ENCODE results near the gene OGFOD2.

The OGFOD2 gene

GRCh38 chr12:122977153-122977552 is 2.1 kb downstream of the OGFOD2 start:
- no peak for DNase-seq (ENCODE audit: low read depth)
- TF ChIP-seq CTCF (conservative IDR thresholded peaks at IDR 0.05; ENCODE audit: control insufficient read depth, insufficient read depth, low read depth, low read length) = no peak
- no peak overlapping the region for H3K4me3 ChIP-seq (ENCODE audit: control insufficient read depth, low read depth, low read length)

- no peak for TF ChIP-seq CTCF (conservative IDR thresholded peaks at IDR 0.05; ENCODE audit: control insufficient read depth, insufficient read depth, low read depth, low read length)
- DNase-seq (ENCODE audit: low read depth) = no peak
- no peak overlapping the region for H3K4me3 ChIP-seq (ENCODE audit: control insufficient read depth, low read depth, low read length)
Measured at GRCh38 chr12:122977655-122978392, 2.8 kb downstream of the OGFOD2 start.

GRCh38 chr12:122978507-122978955 is 3.5 kb downstream of the OGFOD2 start:
- no peak for TF ChIP-seq CTCF (conservative IDR thresholded peaks at IDR 0.05; ENCODE audit: control insufficient read depth, insufficient read depth, low read depth, low read length)
- DNase-seq (ENCODE audit: low read depth) = no peak
- H3K4me3 ChIP-seq (ENCODE audit: control insufficient read depth, low read depth, low read length) = no peak overlapping the region

- H3K4me3 ChIP-seq (ENCODE audit: control insufficient read depth, low read depth, low read length) = peak overlapping the region; percentile 75
- no peak for TF ChIP-seq CTCF (conservative IDR thresholded peaks at IDR 0.05; ENCODE audit: control insufficient read depth, insufficient read depth, low read depth, low read length)
- DNase-seq (ENCODE audit: low read depth) = no peak
Measured at GRCh38 chr12:122979001-122979907, 4.2 kb downstream of the OGFOD2 start.

- TF ChIP-seq CTCF (conservative IDR thresholded peaks at IDR 0.05; ENCODE audit: control insufficient read depth, insufficient read depth, low read depth, low read length) = no peak
- peak overlapping the region; percentile 75 for H3K4me3 ChIP-seq (ENCODE audit: control insufficient read depth, low read depth, low read length)
- no peak for DNase-seq (ENCODE audit: low read depth)
Measured at GRCh38 chr12:122979908-122980182, 4.8 kb downstream of the OGFOD2 start.

- peak; percentile 51 for DNase-seq (ENCODE audit: low read depth)
- TF ChIP-seq CTCF (conservative IDR thresholded peaks at IDR 0.05; ENCODE audit: control insufficient read depth, insufficient read depth, low read depth, low read length) = no peak
- H3K4me3 ChIP-seq (ENCODE audit: control insufficient read depth, low read depth, low read length) = peak within 1 kb of the TSS; percentile 75
Measured at GRCh38 chr12:122980183-122981035, 5.4 kb downstream of the OGFOD2 start, which contains the start of gene ARL6IP4. Gene ARL6IP4 (plus strand): TSS chr12:122980681. CDS start chr12:122981140, 459 bp downstream.

All from fibroblast of mammary gland (primary cell).